ENCODE results near the gene BCAS3.

Gene BCAS3

GRCh38 chr17:60675997-60676396 lies 1.7 kb upstream of the BCAS3 start:
- DNase-seq: no peak

- DNase-seq: no peak
These were observed 818 bp upstream of the BCAS3 start for GRCh38 chr17:60676758-60677307.

DNA sequence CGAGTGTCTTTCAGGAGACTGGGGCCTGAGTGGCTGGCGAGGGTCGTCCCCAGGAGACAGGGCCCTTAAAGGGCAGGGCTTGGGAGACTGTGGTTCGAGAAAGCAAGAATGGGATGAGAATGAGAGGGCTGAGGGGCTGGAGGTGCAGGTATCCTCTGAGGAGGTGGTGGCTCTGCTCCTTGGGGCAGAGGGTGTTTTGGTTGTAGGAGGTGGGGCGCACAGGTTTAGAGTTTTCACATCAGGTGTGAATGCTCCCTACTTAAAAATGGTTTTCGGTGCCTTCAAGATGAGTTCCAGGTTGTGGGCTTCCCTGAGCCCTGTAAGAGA lies 430 bp downstream of the BCAS3 start:
- no peak for DNase-seq

DNA sequence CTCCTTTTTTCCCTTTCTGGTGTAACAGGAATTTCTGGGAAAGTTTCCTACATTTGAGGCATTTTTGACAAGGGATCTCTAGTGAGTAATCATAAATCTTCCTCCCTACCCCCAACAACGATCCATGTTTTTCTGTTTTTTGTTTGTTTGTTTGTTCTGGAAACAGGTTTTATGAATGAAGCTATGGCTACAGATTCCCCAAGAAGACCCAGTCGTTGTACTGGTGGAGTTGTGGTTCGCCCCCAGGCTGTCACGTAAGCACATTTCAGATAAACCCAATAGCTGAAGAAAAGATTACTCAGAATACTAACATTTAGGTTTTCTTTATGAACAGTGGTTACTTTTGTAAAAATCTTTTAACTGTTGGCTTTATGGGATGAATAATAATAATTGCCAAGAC lies 1.6 kb downstream of the BCAS3 start:
- no peak for DNase-seq

DNA sequence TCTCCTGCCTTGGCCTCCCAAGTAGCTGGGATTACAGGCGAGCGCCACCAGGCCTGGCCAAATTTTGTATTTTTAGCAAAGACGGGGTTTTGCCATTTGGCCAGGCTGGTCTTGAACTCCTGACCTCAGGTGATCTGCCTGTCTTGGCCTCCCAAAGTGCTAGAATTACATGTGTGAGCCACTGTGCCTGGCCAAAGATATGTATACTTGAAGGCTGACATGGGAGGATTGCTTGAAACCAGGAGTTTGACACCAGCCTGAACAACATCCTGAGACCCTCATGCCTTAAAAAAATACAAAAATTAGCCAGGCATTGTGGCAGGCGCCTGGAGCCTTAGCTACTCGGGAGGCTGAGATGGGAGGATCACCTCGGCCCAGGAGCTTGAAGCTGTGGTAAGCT lies 3.1 kb downstream of the BCAS3 start:
- DNase-seq: no peak

DNA sequence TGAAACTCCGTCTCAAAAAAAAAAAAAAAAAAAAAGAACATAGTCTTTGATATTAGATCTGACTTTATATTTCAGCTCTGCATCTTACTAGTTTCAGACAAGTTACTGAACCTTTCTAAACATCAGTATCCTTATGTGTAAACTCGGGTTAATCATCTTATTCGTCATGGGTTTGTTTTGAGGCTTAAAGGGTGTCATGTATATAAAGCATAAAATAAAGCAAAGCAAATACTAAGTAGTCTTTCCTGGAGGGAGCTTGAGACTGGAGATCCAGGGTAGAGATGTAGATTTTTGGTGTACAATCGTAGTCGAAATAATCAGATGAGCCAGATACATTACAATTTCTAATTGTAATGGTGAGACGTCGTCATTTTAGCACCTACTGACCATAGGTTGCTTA lies 7.8 kb downstream of the BCAS3 start:
- DNase-seq: no peak

DNA sequence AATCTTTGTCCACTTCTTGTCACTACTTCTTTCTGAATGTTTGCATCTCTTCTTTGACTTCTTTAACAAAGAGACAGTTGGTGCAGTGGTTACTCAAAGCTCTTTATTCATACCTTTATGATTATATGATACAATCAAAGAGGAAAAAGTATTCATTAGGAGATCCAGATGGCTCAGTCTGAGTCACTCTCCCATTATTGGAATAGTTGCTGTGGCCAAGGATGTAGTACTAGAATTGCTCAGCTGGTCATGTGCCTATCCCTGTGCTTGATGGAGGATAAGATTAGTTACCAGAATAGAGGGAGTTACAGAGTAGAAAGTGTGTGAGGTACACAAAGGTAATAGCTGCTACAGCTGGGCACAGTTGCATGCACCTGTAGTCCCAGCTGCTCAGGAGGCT lies 18.3 kb downstream of the BCAS3 start:
- DNase-seq: no peak

GRCh38 chr17:60699090-60699489 lies 21.4 kb downstream of the BCAS3 start:
- DNase-seq: no peak

- no peak for DNase-seq
These were observed 26.5 kb downstream of the BCAS3 start for GRCh38 chr17:60704170-60704569.

GRCh38 chr17:60712675-60713074 lies 35.0 kb downstream of the BCAS3 start:
- DNase-seq: peak; percentile 60

DNA sequence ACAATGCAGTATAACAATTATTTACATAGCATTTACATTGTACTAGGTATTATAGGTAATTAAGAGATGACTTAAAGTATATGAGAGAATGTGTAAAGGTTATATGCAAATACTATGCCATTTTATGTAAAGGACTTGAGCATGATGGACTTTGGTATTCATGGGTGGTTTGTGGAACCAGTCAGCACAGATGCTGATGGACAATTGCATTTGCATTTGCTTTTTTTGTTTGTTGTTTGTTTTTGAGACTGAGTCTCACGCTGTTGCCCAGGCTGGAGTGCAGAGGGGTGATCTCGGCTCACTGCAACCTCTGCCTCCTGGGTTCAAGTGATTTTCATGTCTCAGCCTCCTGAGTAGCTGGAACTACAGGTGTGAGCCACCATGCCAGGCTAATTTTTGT lies 36.0 kb downstream of the BCAS3 start:
- DNase-seq: no peak

DNA sequence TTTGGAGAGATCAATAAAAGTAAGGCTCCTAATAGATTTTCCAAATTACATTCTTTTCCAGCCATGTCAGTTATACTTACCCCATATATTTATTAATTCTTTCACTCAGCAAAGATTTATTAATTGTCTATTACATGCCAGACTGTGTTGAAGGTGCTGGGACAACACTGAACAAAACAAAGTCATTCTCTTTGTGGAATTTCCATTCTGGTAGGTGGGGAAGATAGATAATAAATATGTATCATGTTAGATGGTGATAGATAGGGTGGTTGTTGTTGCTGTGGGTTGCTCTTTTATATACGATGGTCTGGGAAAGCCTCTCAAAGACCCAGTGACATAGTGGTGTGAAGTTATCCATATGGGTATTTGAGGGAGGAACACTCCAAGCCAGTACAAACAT lies 39.1 kb downstream of the BCAS3 start:
- no peak for DNase-seq

- no peak for DNase-seq
These were observed 40.2 kb downstream of the BCAS3 start for GRCh38 chr17:60717814-60718213.

DNA sequence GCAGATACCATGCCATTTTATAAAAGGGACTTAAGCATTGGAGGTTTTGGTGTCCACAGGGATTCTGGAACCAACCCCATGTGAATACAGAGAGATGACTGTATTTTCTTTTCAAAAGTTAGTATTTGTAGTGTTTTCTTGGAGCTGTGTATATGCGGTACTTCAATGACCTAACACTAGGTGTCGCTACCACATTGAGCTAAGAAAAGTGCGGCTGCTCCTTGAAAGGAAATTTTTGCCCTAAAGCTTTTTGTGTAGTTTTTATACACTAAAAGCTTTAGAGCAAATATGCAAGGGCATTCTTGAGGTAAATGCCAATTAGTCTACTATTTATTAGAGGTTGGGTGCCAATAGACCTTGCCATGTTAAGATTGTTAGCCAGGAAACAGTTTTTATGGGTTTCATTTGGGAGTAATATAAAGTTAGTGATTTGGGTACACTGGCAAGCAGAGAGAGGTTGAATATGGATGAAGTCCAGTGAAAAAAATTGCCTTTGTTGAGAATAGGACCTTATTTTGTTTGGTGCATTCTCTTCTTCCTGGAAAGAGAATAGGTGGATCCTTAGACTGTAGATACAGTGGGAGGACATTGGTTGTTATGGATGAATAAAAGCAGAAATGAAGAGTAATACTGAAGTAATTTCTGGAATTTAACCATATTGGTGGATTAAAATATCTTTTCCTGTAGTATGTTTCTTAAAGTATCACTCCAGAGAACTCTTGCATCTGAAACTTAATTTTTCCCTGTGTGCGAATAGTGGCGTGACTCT lies 43.3 kb downstream of the BCAS3 start:
- peak; percentile 78 for DNase-seq

- DNase-seq: no peak
These were observed 47.0 kb downstream of the BCAS3 start for GRCh38 chr17:60724647-60725046.

- DNase-seq: no peak
These were observed 52.2 kb downstream of the BCAS3 start for GRCh38 chr17:60729854-60730253.

DNA sequence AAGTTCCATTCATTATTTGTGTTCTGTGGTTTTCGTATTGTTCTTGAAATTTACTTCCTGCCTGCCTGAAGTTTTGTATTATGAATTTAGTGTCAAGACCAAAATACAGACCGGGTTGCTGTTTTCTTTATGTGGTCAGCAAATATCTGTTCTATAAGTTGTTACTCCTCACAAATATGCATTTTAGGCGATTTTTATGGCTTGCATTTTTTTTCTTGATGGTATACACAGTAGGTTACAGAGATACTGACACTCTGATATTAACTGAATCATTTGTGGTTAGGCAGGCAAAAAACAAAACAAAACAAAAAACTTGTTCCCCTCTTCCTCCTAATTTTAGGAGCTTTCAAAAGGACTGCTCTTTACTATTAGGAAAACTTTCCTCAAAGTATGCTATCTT lies 52.6 kb downstream of the BCAS3 start:
- no peak for DNase-seq

DNA sequence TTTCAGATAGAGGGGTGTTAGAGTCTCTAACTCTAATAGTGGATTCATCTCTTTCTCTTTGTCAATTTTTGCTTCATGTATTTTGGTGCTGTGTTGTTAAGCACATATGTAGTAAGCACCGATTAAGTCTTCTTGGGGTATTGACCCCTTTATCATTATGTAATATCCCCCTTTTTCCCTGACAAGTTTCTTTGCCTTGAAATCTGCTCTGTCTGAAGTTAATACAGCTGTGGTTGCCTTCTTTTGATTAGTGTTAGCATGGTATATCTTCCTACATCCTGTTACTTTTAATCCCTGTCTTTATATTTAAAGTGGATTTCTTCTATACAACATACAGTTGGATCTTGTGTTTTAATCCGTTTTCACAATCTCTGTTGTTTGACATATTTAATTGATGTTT lies 60.6 kb downstream of the BCAS3 start:
- DNase-seq: no peak

DNA sequence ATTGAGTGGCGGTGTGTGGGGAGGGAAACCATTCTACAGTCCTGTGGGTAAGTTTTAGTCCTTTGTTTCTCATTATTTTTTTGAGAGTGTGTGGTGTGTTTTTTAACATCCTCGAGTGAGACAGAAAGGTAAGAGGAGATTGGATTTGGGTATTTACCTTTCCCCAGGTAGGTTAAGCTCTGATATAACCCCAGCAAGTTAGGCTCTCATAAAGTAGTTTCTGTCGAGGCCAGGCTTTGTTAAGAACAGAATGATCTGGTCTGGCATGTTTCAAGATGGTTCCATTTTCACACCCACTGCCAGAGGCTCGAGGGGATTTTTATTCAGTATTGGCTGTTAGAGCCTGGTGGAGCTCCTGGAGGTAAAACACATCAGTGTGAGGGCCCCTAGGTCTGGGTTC lies 62.9 kb downstream of the BCAS3 start:
- DNase-seq: no peak

GRCh38 chr17:60741031-60741430 lies 63.4 kb downstream of the BCAS3 start:
- DNase-seq: no peak

DNA sequence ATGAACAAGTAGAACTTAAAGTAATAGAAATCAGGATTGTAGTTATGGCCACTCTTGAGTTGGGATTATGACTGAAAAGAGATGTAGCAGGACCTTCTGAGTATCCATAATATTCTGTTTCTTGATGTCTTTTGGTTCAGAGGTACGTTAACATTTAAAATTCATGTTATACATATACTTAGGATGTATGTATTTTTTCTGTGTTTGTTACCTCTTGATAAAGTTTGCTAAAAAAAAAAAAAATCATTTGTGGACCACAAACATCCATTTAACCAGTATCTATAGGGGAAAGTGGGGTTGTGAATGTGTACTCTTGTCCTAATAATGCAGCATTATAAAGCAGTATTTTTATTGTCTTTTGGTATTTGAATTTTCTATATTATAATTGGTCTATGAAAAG lies 65.6 kb downstream of the BCAS3 start:
- DNase-seq: no peak

GRCh38 chr17:60743799-60744198 lies 66.1 kb downstream of the BCAS3 start:
- no peak for DNase-seq

DNA sequence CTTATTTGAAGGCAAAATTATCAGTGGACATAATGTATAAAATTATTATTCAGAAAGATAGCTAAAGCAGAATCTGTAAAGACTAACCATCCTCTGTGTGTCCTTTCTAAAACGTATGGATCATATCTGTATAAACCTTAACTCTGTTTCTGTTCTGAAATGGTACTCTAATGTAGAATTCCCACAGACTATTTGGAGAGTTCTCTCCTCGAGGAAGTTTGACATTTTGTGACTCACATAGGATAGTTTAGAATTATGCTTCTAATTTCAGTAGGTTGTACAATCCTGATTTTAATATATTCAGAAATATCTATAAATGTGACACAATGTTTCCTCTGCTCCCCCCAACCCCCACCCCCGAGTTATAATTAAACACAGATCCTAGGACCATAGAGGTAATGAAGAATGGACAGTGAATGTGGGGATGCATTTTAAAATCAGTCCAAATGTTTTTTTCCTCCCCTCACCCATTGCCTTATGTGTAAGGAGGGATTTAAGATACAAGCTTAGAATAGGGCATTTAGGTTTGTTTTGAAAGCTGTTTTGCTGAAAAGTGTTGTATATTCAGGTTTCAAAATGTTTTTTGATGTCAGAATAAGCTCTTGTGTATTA lies 66.8 kb downstream of the BCAS3 start:
- DNase-seq: no peak

DNA sequence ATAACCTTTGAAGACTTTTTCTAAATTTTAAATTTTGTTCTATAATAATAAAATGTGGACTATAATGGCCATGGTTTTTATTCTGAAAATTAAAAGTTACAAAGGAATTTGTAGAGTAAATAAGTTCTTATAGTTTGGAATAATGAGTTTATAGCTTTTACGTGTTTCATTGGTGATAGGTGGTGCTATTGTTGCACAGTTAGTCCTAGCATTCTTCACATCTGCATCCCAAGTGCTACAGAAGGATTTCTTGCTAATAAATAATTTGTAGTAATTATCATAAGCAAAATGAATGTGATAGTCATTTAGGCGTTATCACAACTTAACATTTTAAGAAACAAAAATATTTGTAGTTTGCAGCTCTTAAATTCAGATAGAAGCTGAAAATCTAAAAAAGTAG lies 67.9 kb downstream of the BCAS3 start:
- DNase-seq: no peak
